ENCODE data around the gene OR51G1. TPM values are rescaled to one million over a fixed set of nuclear protein-coding genes. Genes with fewer than 3 reads are reported as not detected.
"Not testable (repeated sequence)": the region's sequence is repeated elsewhere in the genome, so short reads cannot be mapped to it uniquely, and the experiment has no call there.

OR51G1 gene
- total RNA-seq (not detected), polyA plus RNA-seq (not detected)

DNA sequence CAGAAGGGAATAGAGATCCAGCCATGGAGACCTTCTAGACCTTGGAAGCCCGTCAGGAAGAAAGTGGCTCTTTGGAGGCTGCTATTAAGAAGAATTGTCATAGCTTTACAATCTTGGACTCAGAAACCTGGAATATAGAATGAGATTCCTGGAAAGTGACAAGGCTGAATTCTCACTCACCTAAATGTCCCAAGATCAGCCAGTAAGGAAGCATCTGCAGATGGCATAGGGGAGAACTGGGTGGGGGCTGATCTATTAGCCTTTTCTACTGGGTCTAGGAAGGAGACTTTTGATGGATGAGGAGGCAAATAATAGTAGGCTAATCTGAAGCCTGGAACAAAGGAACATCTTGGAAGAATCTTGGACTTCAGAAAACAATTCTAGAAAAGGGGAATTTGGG lies at the start of gene OR51G1:
TSS of gene OR51G1 (minus strand) at position 101 of the 400 bp plus-strand sequence. CDS start at position 101, 0 bp downstream.
- Histone ChIP-seq H3K9me3 (ENCODE audit: low read length) (no peaks in the 10 kb centered on the region), H3K27me3 (ENCODE audit: insufficient read depth, low read length, poor library complexity, severe bottlenecking) (no peaks in the 10 kb centered on the region), H3K27ac (ENCODE audit: low read depth, low read length) (no peak within 1 kb of the TSS), H3K4me1 (ENCODE audit: insufficient read depth, low read length) (no peaks in the 10 kb centered on the region), H3K36me3 (ENCODE audit: insufficient read depth, low read length) (no peaks in the 10 kb centered on the region), H3K4me3 (ENCODE audit: low read length) (no peak within 1 kb of the TSS)
- no peak for DNase-seq
- Mint-ChIP-seq H3K36me3 (no peaks in the 10 kb centered on the region), H3K27me3 (peaks cover 6 to 13% of the 10 kb centered on the region in 2 donors), H3K4me3 (no peak within 1 kb of the TSS), H3K27ac (peak within 1 kb of the TSS in 1 of 8 donors; percentile 3), H3K4me1 (no peaks in the 10 kb centered on the region), H3K9me3 (no peaks in the 10 kb centered on the region)
- CTCF ChIA-PET = no interaction called here
- POLR2A ChIA-PET = no interaction called here

GRCh38 chr11:4962816-4963215 lies 38.7 kb upstream of the OR51G1 start:
- Mint-ChIP-seq H3K9me3 (peaks cover 0 to 4% (median 2%) of the 10 kb centered on the region in 5 donors), H3K27me3 (no peaks in the 10 kb centered on the region), H3K4me1 (no peaks in the 10 kb centered on the region), H3K4me3 (no peak overlapping the region), H3K36me3 (no peaks in the 10 kb centered on the region), H3K27ac (no peak overlapping the region)
- ChIA-PET POLR2A (no interaction called here), CTCF (no interaction called here)
- no peak for DNase-seq
- no peaks in the 10 kb centered on the region for H3K4me1 ChIP-seq (ENCODE audit: insufficient read depth, low read length)
- H3K27me3 ChIP-seq (ENCODE audit: insufficient read depth, low read length, poor library complexity, severe bottlenecking) = no peaks in the 10 kb centered on the region
- H3K4me3 ChIP-seq (ENCODE audit: low read length) = no peak overlapping the region
- no peak overlapping the region for H3K27ac ChIP-seq (ENCODE audit: low read depth, low read length)
- no peaks in the 10 kb centered on the region for H3K36me3 ChIP-seq (ENCODE audit: insufficient read depth, low read length)
- no peaks in the 10 kb centered on the region for H3K9me3 ChIP-seq (ENCODE audit: low read length)

DNA sequence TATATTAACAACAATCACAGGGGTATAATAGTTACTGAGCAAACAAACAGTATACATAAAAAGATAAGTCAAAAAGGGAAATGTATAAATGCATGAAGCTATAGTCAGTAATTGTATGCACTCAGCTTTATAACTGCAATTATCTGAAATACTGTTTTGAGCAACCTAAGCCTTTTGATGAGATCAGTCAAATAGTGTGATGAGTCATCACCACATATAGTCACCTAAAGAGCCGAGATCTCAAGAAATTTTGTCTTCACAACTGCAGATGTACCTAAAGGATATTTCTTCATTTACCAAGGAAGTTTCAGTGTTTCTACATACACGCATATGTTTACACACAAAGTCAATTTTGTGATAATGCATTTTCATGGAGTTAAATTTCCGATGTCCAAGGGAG lies 36.7 kb upstream of the OR51G1 start:
- Histone ChIP-seq H3K4me1 (ENCODE audit: insufficient read depth, low read length) (no peaks in the 10 kb centered on the region), H3K27me3 (ENCODE audit: insufficient read depth, low read length, poor library complexity, severe bottlenecking) (no peaks in the 10 kb centered on the region), H3K27ac (ENCODE audit: low read depth, low read length) (no peak overlapping the region), H3K9me3 (ENCODE audit: low read length) (no peaks in the 10 kb centered on the region), H3K4me3 (ENCODE audit: low read length) (no peak overlapping the region), H3K36me3 (ENCODE audit: insufficient read depth, low read length) (no peaks in the 10 kb centered on the region)
- Mint-ChIP-seq H3K27ac (no peak overlapping the region), H3K4me3 (no peak overlapping the region), H3K36me3 (no peaks in the 10 kb centered on the region), H3K27me3 (no peaks in the 10 kb centered on the region), H3K9me3 (peaks cover 0 to 3% (median 2%) of the 10 kb centered on the region in 5 donors), H3K4me1 (no peaks in the 10 kb centered on the region)
- no peak for DNase-seq
- CTCF ChIA-PET = no interaction called here
- POLR2A ChIA-PET = no interaction called here

- H3K4me3 ChIP-seq (ENCODE audit: low read length) = no peak overlapping the region
- Mint-ChIP-seq H3K9me3 (peaks cover 0 to 2% (median 0%) of the 10 kb centered on the region in 5 donors), H3K27me3 (no peaks in the 10 kb centered on the region), H3K4me3 (no peak overlapping the region), H3K36me3 (no peaks in the 10 kb centered on the region), H3K4me1 (no peaks in the 10 kb centered on the region), H3K27ac (no peak overlapping the region)
- DNase-seq = no peak
- H3K27ac ChIP-seq (ENCODE audit: low read depth, low read length) = no peak overlapping the region
- H3K4me1 ChIP-seq (ENCODE audit: insufficient read depth, low read length) = no peaks in the 10 kb centered on the region
- no peaks in the 10 kb centered on the region for H3K9me3 ChIP-seq (ENCODE audit: low read length)
- H3K27me3 ChIP-seq (ENCODE audit: insufficient read depth, low read length, poor library complexity, severe bottlenecking) = no peaks in the 10 kb centered on the region
- no peaks in the 10 kb centered on the region for H3K36me3 ChIP-seq (ENCODE audit: insufficient read depth, low read length)
- CTCF ChIA-PET = no interaction called here
- POLR2A ChIA-PET = no interaction called here
Measured at GRCh38 chr11:4957396-4957795, 33.3 kb upstream of the OR51G1 start.

DNA sequence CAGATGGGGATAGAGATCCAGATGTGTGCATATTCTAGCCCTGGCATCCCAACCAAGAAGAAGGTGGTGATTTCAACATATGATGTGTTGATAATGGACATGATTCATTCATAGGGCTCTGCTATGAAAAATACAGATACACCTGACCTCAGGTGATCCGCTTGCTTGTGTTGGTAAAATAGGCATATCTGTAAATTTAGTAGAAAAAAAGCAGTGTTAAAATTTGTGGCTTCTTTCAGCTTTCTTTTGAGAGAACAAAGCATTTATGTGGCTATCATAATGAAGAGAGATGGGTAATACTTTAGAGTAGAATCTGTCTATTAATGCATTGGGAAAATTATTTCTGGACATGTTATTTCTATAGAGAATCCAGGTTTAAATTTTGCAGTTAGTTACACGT lies 31.5 kb upstream of the OR51G1 start, which contains the start of gene OR51A2:
TSS of gene OR51A2 (minus strand) at position 101 of the 400 bp plus-strand sequence. CDS start at position 101, 0 bp downstream.
- H3K27me3 ChIP-seq (ENCODE audit: insufficient read depth, low read length, poor library complexity, severe bottlenecking); H3K4me3 ChIP-seq (ENCODE audit: low read length); H3K4me1 ChIP-seq (ENCODE audit: insufficient read depth, low read length); H3K27ac ChIP-seq (ENCODE audit: low read depth, low read length); POLR2A ChIA-PET; H3K9me3 ChIP-seq (ENCODE audit: low read length); H3K36me3 Mint-ChIP-seq; H3K27ac Mint-ChIP-seq; H3K27me3 Mint-ChIP-seq; H3K36me3 ChIP-seq (ENCODE audit: insufficient read depth, low read length); CTCF ChIA-PET; H3K4me1 Mint-ChIP-seq; H3K9me3 Mint-ChIP-seq; H3K4me3 Mint-ChIP-seq; DNase-seq: not testable (repeated sequence)

- CTCF ChIA-PET = no interaction called here
Measured at GRCh38 chr11:4947505-4947904, 23.4 kb upstream of the OR51G1 start, which contains the start of gene OR51A4. Gene OR51A4, minus strand, starts transcription at chr11:4947605. Its CDS starts 505 bp downstream, at chr11:4947100.

GRCh38 chr11:4936745-4937144 lies 12.6 kb upstream of the OR51G1 start:
- Mint-ChIP-seq H3K27ac (no peak overlapping the region), H3K36me3 (no peaks in the 10 kb centered on the region), H3K27me3 (no peaks in the 10 kb centered on the region), H3K4me3 (no peak overlapping the region), H3K4me1 (no peaks in the 10 kb centered on the region), H3K9me3 (peaks cover 0 to 2% (median 0%) of the 10 kb centered on the region in 5 donors)
- no peaks in the 10 kb centered on the region for H3K27me3 ChIP-seq (ENCODE audit: insufficient read depth, low read length, poor library complexity, severe bottlenecking)
- no peak overlapping the region for H3K4me3 ChIP-seq (ENCODE audit: low read length)
- H3K9me3 ChIP-seq (ENCODE audit: low read length) = no peaks in the 10 kb centered on the region
- H3K36me3 ChIP-seq (ENCODE audit: insufficient read depth, low read length) = no peaks in the 10 kb centered on the region
- H3K27ac ChIP-seq (ENCODE audit: low read depth, low read length) = no peak overlapping the region
- no peak for DNase-seq
- ChIA-PET CTCF (no interaction called here), POLR2A (no interaction called here)
- H3K4me1 ChIP-seq (ENCODE audit: insufficient read depth, low read length) = no peaks in the 10 kb centered on the region

More at GRCh38 chr11:4947505-4947904, 23.4 kb upstream of the OR51G1 start, which contains the start of gene OR51A4:
- peaks cover 0 to 2% (median 0%) of the 10 kb centered on the region in 5 donors for H3K9me3 Mint-ChIP-seq
- Histone ChIP-seq H3K9me3 (ENCODE audit: low read length) (no peaks in the 10 kb centered on the region), H3K27ac (ENCODE audit: low read depth, low read length) (no peak within 1 kb of the TSS), H3K27me3 (ENCODE audit: insufficient read depth, low read length, poor library complexity, severe bottlenecking) (no peaks in the 10 kb centered on the region), H3K36me3 (ENCODE audit: insufficient read depth, low read length) (no peaks in the 10 kb centered on the region), H3K4me1 (ENCODE audit: insufficient read depth, low read length) (no peaks in the 10 kb centered on the region), H3K4me3 (ENCODE audit: low read length) (no peak within 1 kb of the TSS)
- H3K27me3 Mint-ChIP-seq = no peaks in the 10 kb centered on the region
- H3K4me1 Mint-ChIP-seq = no peaks in the 10 kb centered on the region
- no peaks in the 10 kb centered on the region for H3K36me3 Mint-ChIP-seq
- POLR2A ChIA-PET = no interaction called here
- DNase-seq = no peak
- H3K27ac Mint-ChIP-seq = no peak within 1 kb of the TSS
- H3K4me3 Mint-ChIP-seq = no peak within 1 kb of the TSS

DNA sequence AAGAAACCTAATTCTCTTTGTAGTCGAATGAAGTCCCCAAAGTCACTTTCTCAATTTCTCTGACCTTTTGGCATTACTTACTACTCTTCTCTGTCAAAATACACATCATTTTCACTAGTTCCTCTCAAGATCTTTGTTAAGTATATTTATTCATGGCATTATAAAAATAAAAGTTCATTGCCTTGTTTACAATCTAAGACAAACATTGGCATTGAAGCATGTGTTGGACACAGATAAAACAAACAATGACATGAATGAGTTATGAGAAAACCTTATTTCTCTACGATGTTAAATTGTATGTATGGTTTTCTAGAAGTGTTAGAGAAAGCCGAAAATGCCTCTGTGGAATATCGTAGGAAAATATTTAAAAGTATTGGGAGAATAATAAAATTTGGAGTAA lies 8.6 kb upstream of the OR51G1 start:
- Mint-ChIP-seq H3K36me3 (no peaks in the 10 kb centered on the region), H3K27me3 (peaks cover 0 to 2% of the 10 kb centered on the region in 2 donors), H3K4me3 (no peak overlapping the region), H3K27ac (no peak overlapping the region), H3K4me1 (no peaks in the 10 kb centered on the region), H3K9me3 (peaks cover 0 to 2% (median 0%) of the 10 kb centered on the region in 5 donors)
- H3K4me3 ChIP-seq (ENCODE audit: low read length) = no peak overlapping the region
- no peaks in the 10 kb centered on the region for H3K36me3 ChIP-seq (ENCODE audit: insufficient read depth, low read length)
- no peak for DNase-seq
- no peaks in the 10 kb centered on the region for H3K27me3 ChIP-seq (ENCODE audit: insufficient read depth, low read length, poor library complexity, severe bottlenecking)
- no peaks in the 10 kb centered on the region for H3K9me3 ChIP-seq (ENCODE audit: low read length)
- H3K27ac ChIP-seq (ENCODE audit: low read depth, low read length) = no peak overlapping the region
- ChIA-PET CTCF (no interaction called here), POLR2A (no interaction called here)
- no peaks in the 10 kb centered on the region for H3K4me1 ChIP-seq (ENCODE audit: insufficient read depth, low read length)

GRCh38 chr11:4926608-4927007 lies 2.5 kb upstream of the OR51G1 start:
- Histone ChIP-seq H3K36me3 (ENCODE audit: insufficient read depth, low read length) (no peaks in the 10 kb centered on the region), H3K9me3 (ENCODE audit: low read length) (no peaks in the 10 kb centered on the region), H3K4me1 (ENCODE audit: insufficient read depth, low read length) (no peaks in the 10 kb centered on the region), H3K27me3 (ENCODE audit: insufficient read depth, low read length, poor library complexity, severe bottlenecking) (no peaks in the 10 kb centered on the region), H3K4me3 (ENCODE audit: low read length) (no peak overlapping the region), H3K27ac (ENCODE audit: low read depth, low read length) (no peak overlapping the region)
- DNase-seq = no peak
- Mint-ChIP-seq H3K27me3 (peaks cover 8 to 13% of the 10 kb centered on the region in 2 donors), H3K4me1 (no peaks in the 10 kb centered on the region), H3K4me3 (no peak overlapping the region), H3K36me3 (no peaks in the 10 kb centered on the region), H3K27ac (no peak overlapping the region), H3K9me3 (no peaks in the 10 kb centered on the region)
- ChIA-PET CTCF (no interaction called here), POLR2A (no interaction called here)
